Esophagus squamous epithelium (tissue), 5 donors: ENCODE results near the gene ATP6V1A. TPM values are rescaled to one million over a fixed set of nuclear protein-coding genes. Genes with fewer than 3 reads are reported as not detected.

Source experiments
- DNase-seq: peaks from one replicate; lab custom pipeline; 2025; lab: John Stamatoyannopoulos, UW
- H3K27ac ChIP-seq, 4 donors: fragments of 200-600 bp; sonication (generic); one replicate each; pipeline ENCODE4 v1.5.1; 2016 to 2019; ENCODE audit warnings: mild to moderate bottlenecking in 1 of 4
- H3K27me3 ChIP-seq, 4 donors: fragments of 200-600 bp; sonication (generic); 1 replicate in 3 of 4; 2 replicates in 1 of 4; pipeline versions ENCODE4 v1.5.1 to v1.6.0; 2017 to 2021; ENCODE audit warnings: antibody characterized with exemption in 1 of 4
- H3K36me3 ChIP-seq, 3 donors: fragments of 200-600 bp; sonication (generic); one replicate each; pipeline ENCODE4 v1.5.1; 2016 to 2019
- H3K4me1 ChIP-seq, 3 donors: fragments of 200-600 bp; sonication (generic); one replicate each; pipeline ENCODE4 v1.5.1; 2017 to 2019
- H3K4me3 ChIP-seq, 4 donors: fragments of 200-600 bp; sonication (generic); 1 replicate in 3 of 4; 2 replicates in 1 of 4; pipeline ENCODE4 v1.5.1; 2016 to 2019; ENCODE audit warnings: mild to moderate bottlenecking in 2 of 4, moderate library complexity in 1 of 4
- H3K9me3 ChIP-seq, 3 donors: fragments of 200-600 bp; sonication (generic); one replicate each; pipeline ENCODE4 v1.5.1; 2016 to 2019
- POLR2A ChIP-seq, 4 donors: fragments of 450-650 bp; IDR thresholded peaks; one replicate each; pipeline ENCODE4 v1.6.1; 2017; ENCODE audit warnings: antibody characterized with exemption in 4 of 4, mild to moderate bottlenecking in 4 of 4, moderate library complexity in 3 of 4
- WGBS, 2 donors: methylation state at CpG; one replicate each; pipeline ENCODE4 v1.1.5; 2018; 5-methylcytosine and 5-hydroxymethylcytosine counted together
- intact Hi-C: fragments of 100-400 bp; cut with DNase I; formaldehyde crosslinking; loops from one replicate; pipeline ENCODE4 v1.15.0; 2022
- total RNA-seq, 4 donors: library from RNA; depleted of rRNA; stranded (reverse); fragments of >200 nt; gene quantifications; one replicate each; pipeline ENCODE4 v1.1.0, GENCODE V29; 2016
- TF ChIP-seq, protein P1 (sequence below), 6 experiments: fragments of 450-650 bp in 4 of 6; fragments of 200-600 bp in 2 of 6; sonication (generic) in 2 of 6; IDR thresholded peaks; one replicate each; pipeline ENCODE4 v1.5.1; 2016 to 2019; ENCODE audit warnings: antibody characterized with exemption in 6 of 6, mild to moderate bottlenecking in 4 of 6, moderate library complexity in 4 of 6
- donor health status: DM: yes; HTN: yes; CAD: no.

The ATP6V1A gene
- total RNA-seq, 4 donors from 2014 or later, result 39.9 to 74.3 (median 60.6) TPM

DNA sequence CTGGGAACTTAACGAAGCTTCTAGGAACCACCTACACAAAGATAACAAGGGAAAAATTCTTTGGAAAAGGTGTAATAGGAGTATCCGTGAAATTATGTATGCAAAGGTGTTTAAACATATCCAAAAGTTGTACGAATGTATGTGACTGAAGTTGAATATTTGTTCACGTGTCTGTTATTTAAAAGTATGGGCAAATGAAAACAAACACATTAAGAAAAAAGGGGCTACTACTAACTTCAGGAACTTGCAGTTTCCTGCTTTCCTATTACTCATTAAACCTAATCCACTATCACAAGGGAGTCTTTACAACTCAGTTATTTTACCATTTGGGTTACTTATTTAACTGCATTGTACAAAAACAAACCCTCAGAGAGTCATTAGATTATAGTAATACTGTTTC, 57.8 kb downstream of the ATP6V1A start:
- no peak for TF ChIP-seq POLR2A (IDR thresholded peaks at IDR 0.05)
- TF ChIP-seq, protein P1, sequence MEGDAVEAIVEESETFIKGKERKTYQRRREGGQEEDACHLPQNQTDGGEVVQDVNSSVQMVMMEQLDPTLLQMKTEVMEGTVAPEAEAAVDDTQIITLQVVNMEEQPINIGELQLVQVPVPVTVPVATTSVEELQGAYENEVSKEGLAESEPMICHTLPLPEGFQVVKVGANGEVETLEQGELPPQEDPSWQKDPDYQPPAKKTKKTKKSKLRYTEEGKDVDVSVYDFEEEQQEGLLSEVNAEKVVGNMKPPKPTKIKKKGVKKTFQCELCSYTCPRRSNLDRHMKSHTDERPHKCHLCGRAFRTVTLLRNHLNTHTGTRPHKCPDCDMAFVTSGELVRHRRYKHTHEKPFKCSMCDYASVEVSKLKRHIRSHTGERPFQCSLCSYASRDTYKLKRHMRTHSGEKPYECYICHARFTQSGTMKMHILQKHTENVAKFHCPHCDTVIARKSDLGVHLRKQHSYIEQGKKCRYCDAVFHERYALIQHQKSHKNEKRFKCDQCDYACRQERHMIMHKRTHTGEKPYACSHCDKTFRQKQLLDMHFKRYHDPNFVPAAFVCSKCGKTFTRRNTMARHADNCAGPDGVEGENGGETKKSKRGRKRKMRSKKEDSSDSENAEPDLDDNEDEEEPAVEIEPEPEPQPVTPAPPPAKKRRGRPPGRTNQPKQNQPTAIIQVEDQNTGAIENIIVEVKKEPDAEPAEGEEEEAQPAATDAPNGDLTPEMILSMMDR (IDR thresholded peaks at IDR 0.05), result no peak
- H3K36me3 ChIP-seq, result peaks cover 0 to 99% (median 15%) of the 10 kb centered on the region in 3 donors

DNA sequence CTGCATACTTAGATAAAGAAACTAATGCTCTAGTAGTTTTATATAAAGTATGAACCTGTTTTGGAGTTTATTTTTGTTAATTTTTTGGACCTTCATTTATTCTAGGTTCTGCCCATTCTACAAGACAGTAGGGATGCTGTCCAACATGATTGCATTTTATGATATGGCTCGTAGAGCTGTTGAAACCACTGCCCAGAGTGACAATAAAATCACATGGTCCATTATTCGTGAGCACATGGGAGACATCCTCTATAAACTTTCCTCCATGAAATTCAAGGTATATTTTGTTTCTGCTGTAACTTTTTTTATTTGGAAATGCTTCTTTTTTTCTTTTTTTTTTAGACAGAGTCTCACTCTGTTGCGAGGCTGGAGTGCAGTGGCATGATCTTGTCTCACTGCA, 58.4 kb downstream of the ATP6V1A start:
- DNase-seq, result no peak
- no peak overlapping the region for H3K4me3 ChIP-seq
- H3K4me1 ChIP-seq, result no peaks in the 10 kb centered on the region
- H3K36me3 ChIP-seq, result peaks cover 0 to 99% (median 21%) of the 10 kb centered on the region in 3 donors
- no peak overlapping the region for H3K27ac ChIP-seq
- no peaks in the 10 kb centered on the region for H3K9me3 ChIP-seq
- no peaks in the 10 kb centered on the region for H3K27me3 ChIP-seq
- intact Hi-C loops, result no loop called here
- no peak for TF ChIP-seq POLR2A (IDR thresholded peaks at IDR 0.05)
- TF ChIP-seq, protein P1 (IDR thresholded peaks at IDR 0.05), result no peak
- 80 to 92% methylated on average over 3 of the region's 3 CpGs for WGBS, 2 donors

More for the DNA sequence above, 57.8 kb downstream of the ATP6V1A start:
- H3K27ac ChIP-seq, result no peak overlapping the region
- no peaks in the 10 kb centered on the region for H3K4me1 ChIP-seq
- DNase-seq, result no peak
- no peaks in the 10 kb centered on the region for H3K9me3 ChIP-seq
- intact Hi-C loops, result no loop called here
- no peak overlapping the region for H3K4me3 ChIP-seq
- H3K27me3 ChIP-seq, result no peaks in the 10 kb centered on the region
- WGBS, 2 donors, result 86 to 87% methylated on average over 4 of the region's 4 CpGs

DNA sequence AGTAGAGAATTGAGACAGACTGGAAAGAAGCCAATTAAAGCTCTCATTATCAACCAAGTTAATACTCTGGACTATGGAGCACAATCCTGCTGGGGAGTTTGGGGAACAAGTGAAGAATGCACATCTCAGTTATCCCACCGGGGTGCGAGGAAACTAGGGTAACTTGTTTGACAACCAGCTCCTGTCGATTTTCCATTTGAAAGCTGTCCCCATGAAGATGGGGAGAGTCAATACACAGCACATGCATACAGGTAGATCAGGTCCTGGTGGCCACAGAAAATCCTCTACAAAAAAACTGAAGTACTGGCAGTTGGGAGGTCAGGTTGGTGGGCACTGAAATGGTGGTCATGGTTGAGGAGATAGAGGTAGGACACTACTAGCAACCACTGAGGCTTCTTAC, 66.0 kb downstream of the ATP6V1A start:
- H3K9me3 ChIP-seq, result no peaks in the 10 kb centered on the region
- H3K4me1 ChIP-seq, result no peaks in the 10 kb centered on the region
- peaks cover 0 to 51% (median 18%) of the 10 kb centered on the region in 3 donors for H3K36me3 ChIP-seq
- H3K4me3 ChIP-seq, result no peak overlapping the region
- H3K27me3 ChIP-seq, result no peaks in the 10 kb centered on the region
- WGBS, 2 donors, result 78 to 96% methylated on average over 3 of the region's 3 CpGs
- TF ChIP-seq POLR2A (IDR thresholded peaks at IDR 0.05), result no peak
- TF ChIP-seq, protein P1 (IDR thresholded peaks at IDR 0.05), result no peak
- intact Hi-C loops, result no loop called here
- no peak overlapping the region for H3K27ac ChIP-seq
- no peak for DNase-seq

DNA sequence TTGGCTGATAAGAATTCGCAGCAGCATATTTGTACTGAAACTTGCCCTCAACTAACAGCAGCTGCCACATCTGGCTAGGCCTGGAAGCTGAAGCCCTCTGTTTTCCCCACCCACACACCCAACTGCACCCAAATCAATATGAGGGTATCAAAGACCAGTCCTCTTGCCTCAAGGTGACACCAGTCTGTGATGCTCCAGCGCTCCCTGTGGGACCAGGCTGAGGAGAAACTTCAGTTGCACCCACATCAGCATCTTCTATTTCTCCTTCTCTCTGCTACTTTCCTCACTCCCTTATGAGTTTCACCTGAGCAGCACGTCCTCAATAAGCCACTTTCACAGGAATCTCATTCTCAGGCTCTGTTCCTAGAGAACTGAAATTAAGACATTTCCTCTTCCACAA, 73.0 kb downstream of the ATP6V1A start:
- H3K4me3 ChIP-seq, result no peak overlapping the region
- H3K36me3 ChIP-seq, result no peaks in the 10 kb centered on the region
- intact Hi-C loops, result no loop called here
- no peaks in the 10 kb centered on the region for H3K27me3 ChIP-seq
- H3K27ac ChIP-seq, result no peak overlapping the region
- DNase-seq, result no peak
- TF ChIP-seq POLR2A (IDR thresholded peaks at IDR 0.05), result no peak
- TF ChIP-seq, protein P1 (IDR thresholded peaks at IDR 0.05), result no peak
- no peaks in the 10 kb centered on the region for H3K4me1 ChIP-seq
- 90 to 94% methylated on average over 2 to 3 of the region's 3 CpGs for WGBS, 2 donors
- H3K9me3 ChIP-seq, result no peaks in the 10 kb centered on the region

DNA sequence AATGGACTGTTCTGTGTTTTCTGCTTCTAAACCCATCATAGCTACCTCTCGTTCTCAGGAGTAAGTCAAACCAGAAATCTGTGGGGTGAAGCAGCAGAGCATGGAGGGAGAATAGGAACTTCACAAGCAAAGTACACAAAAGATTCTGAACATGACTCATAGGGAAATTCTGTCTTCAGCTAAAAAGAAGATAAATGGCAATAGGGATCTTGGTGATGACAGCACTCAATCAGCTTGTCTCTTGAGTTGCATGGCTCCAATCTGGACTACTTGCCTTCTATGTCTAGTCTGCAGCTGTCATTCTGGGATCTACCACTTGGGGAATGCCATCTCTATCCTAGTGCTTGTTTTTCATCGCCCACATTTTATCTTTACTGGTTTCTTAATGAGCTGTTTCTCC, 78.3 kb downstream of the ATP6V1A start:
- intact Hi-C loops, result no loop called here

More for the DNA sequence above, 78.3 kb downstream of the ATP6V1A start:
- no peak for TF ChIP-seq POLR2A (IDR thresholded peaks at IDR 0.05)
- TF ChIP-seq, protein P1 (IDR thresholded peaks at IDR 0.05), result peak in 2 of 6 experiments; percentile 10 to 28
- H3K4me1 ChIP-seq, result peaks cover 0 to 3% (median 0%) of the 10 kb centered on the region in 3 donors
- no peak for DNase-seq
- H3K27ac ChIP-seq, result no peak overlapping the region
- 50 to 73% methylated on average over 2 of the region's 2 CpGs for WGBS, 2 donors
- no peaks in the 10 kb centered on the region for H3K27me3 ChIP-seq
- H3K9me3 ChIP-seq, result no peaks in the 10 kb centered on the region
- no peaks in the 10 kb centered on the region for H3K36me3 ChIP-seq
- no peak overlapping the region for H3K4me3 ChIP-seq
